ENCODE results near the gene HPRT1.

GRCh38 chrX:134526399-134526798 is 66.4 kb downstream of the HPRT1 start:
- no peak for TF ChIP-seq POLR2A (IDR thresholded peaks at IDR 0.05)
- TF ChIP-seq CTCF (IDR thresholded peaks at IDR 0.05), result no peak

Measured in Peyer's patch (tissue), 4 donors.